GM23248 (cell line): ENCODE data around the gene FARP2. TPM values are rescaled to one million over a fixed set of nuclear protein-coding genes. Genes with fewer than 3 reads are reported as not detected.
A peak's percentile ranks its signal among the peaks of the same experiment; 100 is the strongest.
"Not testable (repeated sequence)": the region's sequence is repeated elsewhere in the genome, so short reads cannot be mapped to it uniquely, and the experiment has no call there.

Source experiments
- DNase-seq: peaks from one replicate; pipeline ENCODE4 v3.0.0-alpha.2; 2015
- H2AFZ ChIP-seq: fragments of 200-600 bp; sonication (generic); 2 replicates; pipeline ENCODE4 v1.6.1; 2016; ENCODE audit warnings: antibody characterized with exemption
- H3F3A ChIP-seq: fragments of 200-600 bp; sonication (generic); 2 replicates; pipeline ENCODE4 v1.6.1; 2016; ENCODE audit warnings: mild to moderate bottlenecking, antibody characterized with exemption, mixed run types; ENCODE audit not compliant: insufficient read depth
- H3K27ac ChIP-seq: fragments of 200-600 bp; sonication (generic); 2 replicates; pipeline ENCODE4 v1.5.1; 2016; ENCODE audit warnings: mild to moderate bottlenecking
- H3K27me3 ChIP-seq: fragments of 200-600 bp; sonication (generic); replicated peaks from 2 replicates; pipeline ENCODE4 v1.6.1; 2016; ENCODE audit warnings: mild to moderate bottlenecking; ENCODE audit not compliant: insufficient read depth
- H3K36me3 ChIP-seq: fragments of 200-600 bp; sonication (generic); 2 replicates; pipeline ENCODE4 v1.6.1; 2016; ENCODE audit warnings: low read depth, mild to moderate bottlenecking
- H3K4me1 ChIP-seq: fragments of 200-600 bp; sonication (generic); 2 replicates; pipeline ENCODE4 v1.6.1; 2016; ENCODE audit warnings: mild to moderate bottlenecking; ENCODE audit not compliant: insufficient read depth
- H3K4me2 ChIP-seq: fragments of 200-600 bp; sonication (generic); one replicate; pipeline ENCODE4 v1.6.1; 2016; ENCODE audit warnings: mild to moderate bottlenecking; ENCODE audit not compliant: unreplicated experiment
- H3K4me3 ChIP-seq: fragments of 200-600 bp; sonication (generic); 2 replicates; pipeline ENCODE4 v1.5.1; 2016; ENCODE audit warnings: mild to moderate bottlenecking
- H3K79me2 ChIP-seq: fragments of 200-600 bp; sonication (generic); 2 replicates; pipeline ENCODE4 v1.6.1; 2016; ENCODE audit warnings: mild to moderate bottlenecking; ENCODE audit not compliant: insufficient read depth
- H3K9ac ChIP-seq: fragments of 200-600 bp; sonication (generic); 2 replicates; pipeline ENCODE4 v1.6.1; 2016; ENCODE audit warnings: mild to moderate bottlenecking
- H3K9me2 ChIP-seq: fragments of 200-600 bp; sonication (generic); 2 replicates; pipeline ENCODE4 v1.6.1; 2016; ENCODE audit warnings: mixed run types, mild to moderate bottlenecking, moderate library complexity; ENCODE audit not compliant: insufficient read depth
- H3K9me3 ChIP-seq: fragments of 200-600 bp; sonication (generic); one replicate; pipeline ENCODE4 v1.6.1; 2017; ENCODE audit warnings: low read depth
- H4K20me1 ChIP-seq: fragments of 200-600 bp; sonication (generic); 2 replicates; pipeline ENCODE4 v1.6.0; 2016; ENCODE audit not compliant: insufficient read depth
- EZH2 ChIP-seq: fragments of 200-600 bp; sonication (generic); IDR thresholded peaks from 2 replicates; pipeline ENCODE4 v1.6.1; 2018; ENCODE audit warnings: antibody characterized with exemption, mild to moderate bottlenecking; ENCODE audit not compliant: insufficient read depth, poor library complexity, severe bottlenecking
- EZH2phosphoT487 ChIP-seq: fragments of 200-600 bp; sonication (generic); IDR thresholded peaks from 2 replicates; pipeline ENCODE4 v1.6.1; 2018; ENCODE audit warnings: antibody characterized with exemption, moderate library complexity, mild to moderate bottlenecking, low read depth; ENCODE audit not compliant: insufficient read depth
- WGBS, 2 experiments: methylation state at CpG; one replicate each; pipeline ENCODE4 v1.1.6; 2015 to 2017; ENCODE audit warnings: low lambda C conversion rate in 2 of 2, low coverage in 1 of 2; ENCODE audit errors: missing lambda C conversion rate in 2 of 2; 5-methylcytosine and 5-hydroxymethylcytosine counted together
- in situ Hi-C: fragments of 300-500 bp; cut with MboI; formaldehyde crosslinking; loops from 2 replicates; pipeline ENCODE4 v1.15.0; 2020
- polyA plus RNA-seq: library from polyadenylated mRNA; unstranded; fragments of >200 nt; fragmentation: Nextera tagmentation; extraction: Ambion mirVana; gene quantifications from 2 replicates; pipeline ENCODE4 v1.2.1, GENCODE V29; 2016
- total RNA-seq: library from RNA; depleted of rRNA; stranded (reverse); fragments of >200 nt; shearing (Covaris generic); gene quantifications from 2 replicates; pipeline ENCODE4 v1.2.3, GENCODE V29; 2014

The FARP2 gene
- total and polyA plus RNA-seq, 2 experiments from 2014 or later = 30.9 to 39.0 TPM

DNA sequence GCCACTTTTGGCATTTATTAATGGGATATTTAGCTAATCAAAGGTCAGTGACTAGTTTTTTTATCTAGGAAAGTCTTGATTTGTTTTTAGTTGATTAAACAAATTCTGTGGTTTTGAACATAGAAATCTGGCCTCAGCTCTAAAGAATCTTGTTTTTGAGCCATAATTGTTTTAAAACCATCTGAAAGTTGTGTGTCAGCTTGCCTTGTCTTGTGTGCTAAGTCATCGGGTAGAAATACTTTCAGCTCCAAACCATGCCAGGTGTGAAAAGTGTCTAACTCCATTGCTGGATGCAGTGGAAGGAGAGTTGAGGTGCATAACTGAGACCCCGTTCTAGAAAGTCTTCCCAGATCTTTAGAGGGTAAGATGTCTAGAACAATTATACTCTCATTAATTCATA lies 22.7 kb downstream of the FARP2 start:
- no peaks in the 10 kb centered on the region for H3K9me2 ChIP-seq
- 20 to 25% methylated on average over 2 of the region's 2 CpGs for WGBS, 2 experiments
- peak overlapping the region; percentile 61 for H3K4me2 ChIP-seq
- H4K20me1 ChIP-seq = no peaks in the 10 kb centered on the region
- in situ Hi-C loops = no loop called here
- H3K27ac ChIP-seq = peak overlapping the region; percentile 79
- no peak overlapping the region for H2AFZ ChIP-seq
- H3K9me3 ChIP-seq = no peaks in the 10 kb centered on the region
- H3K9ac ChIP-seq = peak overlapping the region; percentile 51
- H3K79me2 ChIP-seq = peaks cover 70% of the 10 kb centered on the region
- H3K4me1 ChIP-seq = peaks cover 21% of the 10 kb centered on the region
- no peaks in the 10 kb centered on the region for H3K27me3 ChIP-seq
- H3F3A ChIP-seq = peaks cover 33% of the 10 kb centered on the region
- peaks cover 7% of the 10 kb centered on the region; the same call in 1 of the 2 replicates for H3K36me3 ChIP-seq
- peak overlapping the region; percentile 38 for H3K4me3 ChIP-seq
- peak; percentile 57 for DNase-seq
- TF ChIP-seq EZH2 (no peak), EZH2phosphoT487 (no peak)

DNA sequence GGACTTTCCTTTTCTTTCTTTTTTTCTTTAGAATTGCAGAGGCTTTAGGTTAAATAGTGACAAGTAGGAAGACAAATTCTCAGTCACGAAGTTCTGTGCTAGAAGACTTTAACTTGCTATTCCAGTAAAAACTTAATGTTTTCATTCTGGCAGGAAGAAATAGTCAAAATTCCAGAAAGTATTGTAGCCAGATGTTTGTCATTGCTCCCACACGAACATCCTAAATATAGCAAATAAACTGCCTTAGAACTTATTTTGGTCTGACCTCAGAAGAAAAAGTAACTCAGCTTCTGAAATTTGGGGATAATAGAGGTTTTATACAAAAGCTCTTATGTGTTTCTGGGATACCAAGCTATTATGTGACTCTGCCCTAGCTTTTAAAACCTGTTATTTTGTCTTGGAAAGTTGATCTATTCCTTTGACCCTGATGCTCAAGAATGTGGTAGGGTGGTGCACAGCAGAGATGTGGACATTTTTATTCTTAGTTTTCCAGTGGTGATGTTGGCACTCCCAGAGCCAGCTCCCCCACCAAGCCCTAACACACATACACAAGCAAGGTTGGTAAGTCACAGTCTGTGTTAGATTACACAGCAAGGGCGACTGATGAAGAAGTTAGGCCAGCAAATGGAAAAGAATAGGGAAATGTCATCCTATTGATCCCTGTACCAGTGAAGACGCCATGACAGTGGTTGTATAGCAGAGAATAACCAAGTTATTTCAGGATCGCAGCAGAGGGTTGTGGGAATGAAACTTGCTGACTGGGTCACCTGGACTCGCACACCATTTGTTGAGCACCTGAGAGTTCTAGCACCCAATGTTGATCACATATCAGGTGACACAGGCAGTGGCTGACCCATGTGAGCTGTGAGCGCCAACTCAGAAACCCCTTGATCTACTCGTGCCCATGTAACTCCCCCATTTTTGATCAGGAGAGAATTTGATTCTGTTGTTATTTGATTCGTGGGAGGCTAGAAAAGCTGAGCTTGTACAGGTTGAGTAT lies 23.7 kb downstream of the FARP2 start:
- peak overlapping the region; percentile 38 for H3K4me3 ChIP-seq
- in situ Hi-C loops = no loop called here

DNA sequence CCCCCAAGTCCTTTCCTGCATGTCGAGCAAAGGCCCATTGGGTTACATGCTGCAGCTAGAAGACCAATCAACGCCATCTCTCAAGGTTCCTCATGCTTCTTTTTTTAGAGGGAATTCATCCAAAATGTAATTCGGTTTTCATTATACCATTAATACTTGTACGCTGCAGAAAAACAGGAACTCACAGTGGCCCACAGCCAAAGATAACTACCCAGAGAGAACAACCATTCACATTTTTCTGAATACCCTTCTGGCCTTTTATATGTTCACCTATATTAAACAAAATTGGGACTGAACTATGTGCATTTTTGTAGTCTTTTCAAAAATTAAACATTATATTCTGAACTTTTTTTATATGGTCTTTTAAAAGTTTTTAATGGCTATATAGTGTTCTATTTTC lies 25.8 kb downstream of the FARP2 start:
- Histone ChIP-seq H3K27me3 (no peaks in the 10 kb centered on the region), H2AFZ (no peak overlapping the region), H3K9me3 (no peaks in the 10 kb centered on the region), H3K27ac (no peak overlapping the region), H3K9ac (no peak overlapping the region), H3K4me3 (no peak overlapping the region), H3K36me3 (no peaks in the 10 kb centered on the region), H3K79me2 (peaks cover 72% of the 10 kb centered on the region), H4K20me1 (no peaks in the 10 kb centered on the region), H3F3A (peaks cover 33% of the 10 kb centered on the region), H3K4me1 (peaks cover 21% of the 10 kb centered on the region), H3K9me2 (no peaks in the 10 kb centered on the region), H3K4me2 (no peak overlapping the region)
- DNase-seq = no peak
- WGBS, 2 experiments = 72 to 78% methylated on average over 4 of the region's 4 CpGs
- TF ChIP-seq EZH2 = no peak
- no peak for TF ChIP-seq EZH2phosphoT487
- in situ Hi-C loops = no loop called here

More for the DNA sequence above, 23.7 kb downstream of the FARP2 start:
- no peaks in the 10 kb centered on the region for H4K20me1 ChIP-seq
- H2AFZ ChIP-seq = peak overlapping the region; percentile 9
- peaks cover 73% of the 10 kb centered on the region for H3K79me2 ChIP-seq
- peaks cover 21% of the 10 kb centered on the region for H3K4me1 ChIP-seq
- no peaks in the 10 kb centered on the region for H3K27me3 ChIP-seq
- peak overlapping the region; percentile 79 for H3K27ac ChIP-seq
- H3K36me3 ChIP-seq = peaks cover 7% of the 10 kb centered on the region; the same call in 1 of the 2 replicates
- H3K9me2 ChIP-seq = no peaks in the 10 kb centered on the region
- H3F3A ChIP-seq = peaks cover 33% of the 10 kb centered on the region
- H3K9me3 ChIP-seq = no peaks in the 10 kb centered on the region
- peak overlapping the region; percentile 51 for H3K9ac ChIP-seq
- DNase-seq = peak; percentile 71
- 55 to 56% methylated on average over 9 of the region's 9 CpGs for WGBS, 2 experiments
- peak overlapping the region; percentile 61 for H3K4me2 ChIP-seq
- TF ChIP-seq EZH2 (no peak), EZH2phosphoT487 (no peak)

- H4K20me1 ChIP-seq, H3K4me3 ChIP-seq, in situ Hi-C loops, H3K27ac ChIP-seq, H3K9me3 ChIP-seq, H3K4me1 ChIP-seq, H2AFZ ChIP-seq, H3K9ac ChIP-seq, H3K4me2 ChIP-seq, H3K27me3 ChIP-seq, DNase-seq, H3K9me2 ChIP-seq, H3K36me3 ChIP-seq: not testable (repeated sequence)
- peaks cover 94% of the 10 kb centered on the region for H3K79me2 ChIP-seq
- H3F3A ChIP-seq = peaks cover 13% of the 10 kb centered on the region; the same call in 1 of the 2 replicates
- 96 to 99% methylated on average over 7 of the region's 7 CpGs for WGBS, 2 experiments
Observed at GRCh38 chr2:241385450-241385849, 29.4 kb downstream of the FARP2 start.
